GM19328 (cell line): ENCODE data around the gene LTC4S.

ENCODE experiments used
- ATAC-seq: cut with Tn5 transposase; IDR thresholded peaks from one replicate; pipeline ENCODE4 v1.9.1; 2021; ENCODE audit warnings: mild to moderate bottlenecking, moderate library complexity; ENCODE audit not compliant: unreplicated experiment

LTC4S gene

GRCh38 chr5:179840766-179841165, 47.0 kb downstream of the LTC4S start:
- ATAC-seq: no peak

GRCh38 chr5:179841621-179842020, 47.8 kb downstream of the LTC4S start:
- no peak for ATAC-seq
